IPS DF 19.7 (cell line): ENCODE results near the gene CCDC85C.
"Not testable (repeated sequence)": the region's sequence is repeated elsewhere in the genome, so short reads cannot be mapped to it uniquely, and the experiment has no call there.

Experiments used
- DNase-seq: peaks from one replicate; pipeline ENCODE4 v3.0.0-alpha.2; 2013; ENCODE audit warnings: low read depth, low spot score

Gene CCDC85C

GRCh38 chr14:99603471-99604277 is at the start of gene CCDC85C:
TSS of gene CCDC85C (minus strand) at chr14:99604207. CDS start at chr14:99603959, 248 bp downstream.
- DNase-seq: no peak

DNA sequence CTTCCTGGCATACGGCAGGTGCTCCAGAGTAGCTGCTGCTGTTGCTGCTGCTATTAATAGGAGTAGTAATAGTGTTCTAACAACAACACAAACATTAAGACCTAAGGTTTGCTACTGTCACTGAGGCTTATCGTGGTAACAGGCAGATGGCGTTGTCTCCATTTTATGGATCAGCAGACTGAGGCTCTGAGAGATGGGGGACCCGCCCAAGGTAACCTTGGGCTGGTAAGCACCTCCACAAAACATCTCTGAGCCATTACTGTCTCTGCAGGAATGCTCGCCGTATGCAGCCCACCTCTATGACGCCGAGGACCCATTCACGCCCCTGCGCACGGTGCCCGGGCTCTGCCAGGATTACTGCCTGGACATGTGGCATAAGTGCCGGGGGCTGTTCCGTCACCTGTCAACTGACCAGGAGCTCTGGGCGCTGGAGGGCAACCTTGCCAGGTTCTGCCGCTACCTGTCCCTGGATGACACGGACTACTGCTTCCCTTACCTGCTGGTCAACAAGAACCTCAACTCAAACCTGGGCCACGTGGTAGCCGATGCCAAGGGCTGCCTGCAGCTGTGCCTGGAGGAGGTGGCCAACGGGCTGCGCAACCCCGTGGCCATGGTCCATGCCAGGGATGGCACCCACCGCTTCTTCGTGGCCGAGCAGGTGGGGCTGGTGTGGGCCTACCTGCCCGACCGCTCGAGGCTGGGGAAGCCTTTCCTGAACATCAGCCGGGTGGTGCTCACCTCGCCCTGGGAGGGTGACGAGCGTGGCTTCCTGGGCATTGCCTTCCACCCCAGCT is 48.1 kb upstream of the CCDC85C start:
- no peak for DNase-seq

- no peak for DNase-seq
Observed at GRCh38 chr14:99650189-99650588, 46.2 kb upstream of the CCDC85C start.

DNA sequence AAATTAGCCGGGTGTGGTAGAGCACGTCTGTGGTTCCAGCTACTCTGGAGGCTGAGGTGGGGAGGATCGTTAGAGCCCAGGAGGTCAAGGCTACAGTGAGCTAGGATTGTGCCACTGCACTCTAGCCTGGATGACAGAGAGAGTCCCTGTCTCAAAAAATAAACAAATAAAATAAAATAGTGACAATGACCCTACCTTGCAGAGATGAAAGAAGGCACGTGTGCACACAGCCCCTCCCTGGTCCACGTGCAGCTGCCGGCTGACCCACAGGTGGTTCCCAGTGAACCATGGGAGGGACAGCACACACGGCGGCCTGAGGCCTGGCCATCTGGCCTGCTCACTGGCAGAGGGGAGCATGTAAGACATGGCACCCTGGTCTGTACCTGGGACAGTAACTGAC is 45.6 kb upstream of the CCDC85C start:
- no peak for DNase-seq

- DNase-seq: no peak
Observed at GRCh38 chr14:99649219-99649618, 45.2 kb upstream of the CCDC85C start.

GRCh38 chr14:99648027-99648784 is 44.2 kb upstream of the CCDC85C start:
- no peak for DNase-seq

- DNase-seq: no peak
Observed at GRCh38 chr14:99647411-99647810, 43.4 kb upstream of the CCDC85C start.

DNA sequence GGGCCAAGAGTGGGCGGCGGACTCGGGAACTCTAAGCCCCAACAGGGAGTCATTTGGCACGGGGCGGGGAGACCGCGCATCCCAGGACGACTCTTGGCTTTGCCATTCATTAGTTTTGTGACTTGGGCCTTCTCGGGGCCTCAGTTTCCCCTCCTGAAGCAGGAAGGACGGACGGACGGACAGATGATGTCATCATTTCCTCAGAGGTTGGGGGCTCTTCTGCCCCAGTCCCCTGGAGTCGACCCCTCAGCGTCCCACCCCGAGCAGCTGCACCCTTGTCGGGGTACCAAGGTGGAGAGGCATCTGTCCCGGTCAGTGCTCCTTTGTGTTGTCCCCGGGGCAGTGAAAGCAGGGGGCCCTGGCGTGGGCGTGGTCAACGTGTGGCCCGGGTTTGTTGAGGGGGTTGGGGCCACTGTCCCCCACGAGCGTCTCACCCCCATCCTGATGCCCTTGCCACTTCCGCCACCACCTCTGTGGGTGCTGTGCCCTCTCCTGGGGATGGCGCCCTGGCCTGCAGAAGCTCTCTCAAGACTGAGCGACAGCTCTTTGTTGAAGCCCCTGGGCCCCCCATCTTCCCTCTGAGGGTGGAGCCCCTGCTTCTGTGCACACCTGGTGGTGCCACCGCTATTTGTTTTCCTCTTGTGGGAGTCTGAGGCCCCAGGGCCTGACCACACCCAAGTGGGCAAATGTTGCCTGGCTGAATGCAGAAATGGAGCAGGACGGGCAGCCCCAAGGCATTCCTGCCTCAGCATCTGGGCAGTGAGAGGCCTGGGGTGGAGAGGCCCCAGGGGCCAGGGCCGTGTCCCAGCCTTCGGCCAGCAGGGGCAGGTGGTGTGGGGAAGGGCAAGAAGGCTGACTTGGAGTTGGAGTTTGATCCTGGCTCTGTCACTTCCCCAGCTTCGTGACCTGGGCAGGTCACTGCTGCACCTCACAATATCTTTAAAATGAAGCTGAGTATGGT is 41.8 kb upstream of the CCDC85C start:
- no peak for DNase-seq

GRCh38 chr14:99644723-99645544 is 40.9 kb upstream of the CCDC85C start, which contains the start of gene HHIPL1:
TSS of gene HHIPL1 (plus strand) at chr14:99645129. CDS start at chr14:99645208, 79 bp downstream.
- DNase-seq: no peak

GRCh38 chr14:99644035-99644587 is 40.1 kb upstream of the CCDC85C start:
- no peak for DNase-seq

DNA sequence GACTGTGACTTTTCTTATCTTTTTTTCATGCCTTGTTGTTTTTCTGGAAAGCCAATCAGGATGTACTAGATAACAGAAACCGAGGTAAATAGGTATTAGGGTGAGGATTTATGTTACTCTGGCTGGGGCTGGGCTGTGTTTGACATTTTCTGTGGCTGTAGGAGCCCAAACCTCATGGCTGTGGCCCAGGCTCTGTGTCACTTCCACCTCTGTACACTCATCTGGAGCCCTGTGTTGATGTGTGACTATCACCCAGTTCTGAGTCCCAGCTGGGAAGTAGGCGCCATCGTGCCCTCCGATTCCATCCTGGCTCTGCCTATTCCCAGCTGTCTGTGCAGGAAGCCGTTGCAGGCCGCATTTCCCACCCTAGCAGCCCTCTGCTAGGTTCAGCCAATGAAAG is 39.3 kb upstream of the CCDC85C start:
- DNase-seq: no peak

DNA sequence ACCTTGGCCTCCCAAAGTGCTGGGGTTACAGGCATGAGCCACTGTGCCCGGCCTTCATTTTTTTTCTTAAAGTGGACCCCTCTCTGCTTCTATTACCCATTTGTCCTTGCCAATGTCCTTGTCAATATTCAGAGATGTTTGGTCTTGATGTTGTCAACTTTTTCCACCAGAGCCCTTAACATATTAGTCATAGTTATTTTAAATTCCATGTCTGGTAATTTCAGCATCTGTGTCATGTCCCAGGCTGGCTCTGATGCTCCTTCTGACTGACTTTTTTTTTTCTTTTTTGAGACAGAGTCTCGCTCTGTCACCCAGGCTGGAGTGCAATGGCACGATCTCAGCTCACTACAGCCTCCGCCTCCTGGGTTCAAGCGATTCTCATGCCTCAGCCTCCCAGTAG is 38.8 kb upstream of the CCDC85C start:
- not testable (repeated sequence) for DNase-seq

DNA sequence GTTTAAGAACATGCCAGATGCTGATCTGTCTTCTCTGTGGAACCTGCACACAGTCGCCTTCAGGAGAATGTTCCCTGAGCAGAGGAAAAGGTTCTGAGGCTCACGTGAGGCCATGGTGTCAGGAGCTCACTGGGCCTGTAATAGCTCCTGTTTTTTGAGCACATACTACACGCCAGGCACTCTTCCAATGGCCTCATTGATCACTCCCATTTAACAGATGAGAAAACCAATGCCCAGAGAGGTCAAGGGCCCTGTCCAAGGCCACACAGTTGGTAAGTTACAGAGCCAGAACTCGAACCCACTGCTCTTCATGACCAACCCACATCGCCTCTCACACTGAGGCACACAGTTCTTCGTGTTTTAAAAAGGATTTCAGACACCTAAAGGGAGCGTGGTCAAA is 33.6 kb upstream of the CCDC85C start:
- DNase-seq: no peak

DNA sequence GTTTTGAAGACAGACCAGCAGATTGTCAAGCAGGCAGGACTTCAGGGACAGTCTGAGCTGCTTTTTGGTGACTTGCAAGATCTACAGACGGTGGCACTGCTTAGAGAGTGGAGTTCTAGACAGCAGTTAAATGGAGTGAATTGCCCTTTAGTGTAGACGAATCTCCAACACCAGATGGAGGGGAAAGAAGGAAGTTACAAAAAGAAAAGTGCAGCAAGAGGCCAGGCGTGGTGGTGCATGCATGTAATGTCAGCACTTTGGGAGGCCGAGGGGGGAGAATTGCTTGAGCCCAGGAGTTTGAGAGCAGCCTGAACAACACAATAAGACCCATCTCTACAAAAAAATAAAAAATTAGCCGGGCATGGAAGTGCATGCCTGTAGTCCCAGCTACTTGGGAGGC is 32.5 kb upstream of the CCDC85C start:
- no peak for DNase-seq

DNA sequence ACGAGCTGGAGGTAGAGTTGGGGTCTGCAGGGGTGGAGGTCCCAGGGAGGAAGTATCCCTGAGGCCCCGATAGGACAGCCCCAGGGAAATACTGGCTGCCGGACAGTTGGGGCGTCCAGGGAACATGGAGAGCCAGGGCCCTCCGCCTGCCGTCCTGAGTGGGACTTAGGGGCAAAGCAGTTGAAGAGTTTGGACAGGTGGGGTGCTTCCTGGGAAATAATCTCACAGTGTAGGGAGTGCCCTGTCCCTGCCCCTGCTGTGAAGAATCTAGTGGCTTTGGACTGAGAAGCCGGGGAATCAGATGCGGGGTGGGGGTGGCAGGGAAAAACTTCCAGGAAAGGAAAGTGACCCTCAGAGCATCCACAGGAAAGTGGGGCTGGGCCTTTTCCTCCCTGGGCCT is 31.1 kb upstream of the CCDC85C start:
- DNase-seq: no peak

GRCh38 chr14:99634443-99634842 is 30.4 kb upstream of the CCDC85C start:
- DNase-seq: no peak

DNA sequence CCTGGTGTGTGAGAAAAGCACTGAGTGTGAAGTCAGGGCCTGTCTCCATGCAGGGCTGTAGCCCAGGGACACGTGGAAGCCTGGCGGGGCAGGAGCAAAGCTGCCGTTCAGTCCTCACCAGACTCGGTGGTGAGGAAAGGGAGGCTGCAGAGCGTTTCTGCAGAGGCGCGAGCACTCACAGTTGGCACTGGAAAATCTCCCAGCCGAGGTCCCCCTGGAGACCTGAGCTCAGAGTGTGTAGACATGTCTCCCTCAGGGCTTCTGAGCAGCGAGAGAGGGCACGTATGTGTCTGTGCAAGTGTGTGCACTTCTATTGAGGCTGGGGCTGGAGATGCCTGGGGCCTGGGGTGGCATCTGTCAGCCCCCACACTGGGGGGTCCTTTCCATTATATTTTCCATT is 29.9 kb upstream of the CCDC85C start:
- DNase-seq: no peak

GRCh38 chr14:99633141-99633540 is 29.1 kb upstream of the CCDC85C start:
- no peak for DNase-seq

DNA sequence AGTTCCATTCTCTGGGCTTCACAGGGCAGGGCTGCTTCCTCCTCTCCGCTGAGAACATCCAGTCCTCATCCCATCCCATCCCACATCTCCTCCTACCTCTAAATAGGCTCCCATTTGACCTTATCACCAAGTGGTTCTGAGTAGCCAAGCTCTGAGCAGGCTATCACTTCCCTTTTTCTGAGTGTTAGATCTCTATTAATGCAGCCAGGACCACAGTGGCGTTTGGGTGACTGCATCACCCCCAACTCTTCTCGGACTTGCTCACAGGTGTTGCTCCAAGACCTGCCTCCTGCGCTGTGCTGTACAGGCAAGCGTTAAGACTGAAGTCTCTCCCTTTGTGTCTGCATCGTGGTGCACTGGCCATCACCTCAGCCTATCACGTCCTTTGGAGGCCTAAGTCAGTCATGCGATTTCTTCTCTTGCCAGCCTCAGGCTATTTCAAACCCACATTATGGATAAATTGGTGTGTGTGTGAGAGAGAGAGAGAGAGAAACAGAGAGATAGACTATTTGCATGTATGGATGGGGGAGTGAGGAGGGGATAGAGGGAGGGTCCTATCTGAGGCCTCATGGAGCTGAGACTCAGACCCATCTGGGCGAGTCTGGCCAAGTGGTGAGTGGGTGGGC is 28.5 kb upstream of the CCDC85C start:
- DNase-seq: no peak
